Measurements from ENCODE around the gene PPP2R3B. TPM values are rescaled to one million over a fixed set of nuclear protein-coding genes. Genes with fewer than 3 reads are reported as not detected.

PPP2R3B gene
- total and polyA plus RNA-seq, 2 donors (not counting 1 experiment from before 2014, with no cell fraction given): 43.3 to 47.6 TPM

DNA sequence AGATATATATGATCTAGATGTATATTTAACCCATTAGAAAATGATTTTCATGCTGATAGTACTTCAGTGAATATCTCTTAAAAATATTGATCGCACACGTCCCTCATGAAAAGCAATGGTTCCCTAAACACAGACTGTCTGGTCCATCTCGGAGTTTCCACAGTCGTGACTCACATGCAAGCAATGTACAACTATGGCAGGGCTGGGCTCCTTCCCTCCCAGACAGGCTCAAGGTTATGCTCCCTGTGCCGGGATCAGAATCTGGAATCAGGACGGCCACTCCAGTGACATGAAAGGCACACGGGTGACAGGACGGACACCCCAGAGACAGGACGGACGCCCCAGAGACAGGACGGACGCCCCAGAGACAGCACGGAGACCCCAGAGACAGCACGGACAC lies 40.2 kb upstream of the PPP2R3B start:
- Histone ChIP-seq H3K4me2 (replicated peaks; ENCODE audit: low read depth, low read length, poor library complexity, severe bottlenecking) (no peak overlapping the region), H3K9ac (ENCODE audit: low read length) (no peak overlapping the region), H3K9me3 (ENCODE audit: control extremely low read depth in 1 of 3, control insufficient read depth in 2 of 3, insufficient read depth in 1 of 3, low read length in 2 of 3) (peaks cover 0 to 29% (median 0%) of the 10 kb centered on the region in 3 donors), H2AFZ (ENCODE audit: insufficient read depth, low read depth, low read length, poor library complexity, severe bottlenecking) (no peak overlapping the region), H3K27me3 (replicated peaks in 1 of 4; ENCODE audit: control extremely low read depth in 1 of 4, control insufficient read depth in 3 of 4, insufficient read depth in 4 of 4, low read length in 3 of 4) (peaks cover 0 to 12% (median 3%) of the 10 kb centered on the region in 4 experiments), H4K20me1 (ENCODE audit: control insufficient read depth, insufficient read depth, low read length, poor library complexity, severe bottlenecking) (no peaks in the 10 kb centered on the region), H3K27ac (ENCODE audit: low read length in 2 of 2) (no peak overlapping the region), H3K4me3 (ENCODE audit: control extremely low read depth in 1 of 5, extremely low read depth in 1 of 5, insufficient read depth in 1 of 5, low read depth in 2 of 5, low read length in 4 of 5) (no peak overlapping the region), H3K36me3 (replicated peaks in 1 of 2; ENCODE audit: control extremely low read depth in 1 of 2, control insufficient read depth in 1 of 2, extremely low read depth in 1 of 2, insufficient read depth in 2 of 2, low read length in 1 of 2) (no peaks in the 10 kb centered on the region), H3K79me2 (ENCODE audit: control insufficient read depth, insufficient read depth, low read length) (no peaks in the 10 kb centered on the region), H3K4me1 (ENCODE audit: control insufficient read depth in 2 of 2, insufficient read depth in 2 of 2, low read length in 2 of 2) (peaks cover 5 to 7% of the 10 kb centered on the region in 2 donors)
- ATAC-seq (ENCODE audit: low read depth) (no peak), DNase-seq (no peak)
- Mint-ChIP-seq H3K4me1 (peaks cover 4% of the 10 kb centered on the region), H3K27me3 (peaks cover 24% of the 10 kb centered on the region), H3K4me3 (no peak overlapping the region), H3K9me3 (ENCODE audit: insufficient read depth) (no peaks in the 10 kb centered on the region), H3K27ac (no peak overlapping the region)
- POLR2A ChIA-PET: no interaction called here
- CTCF ChIA-PET: no interaction called here
- TF ChIP-seq, protein P1, sequence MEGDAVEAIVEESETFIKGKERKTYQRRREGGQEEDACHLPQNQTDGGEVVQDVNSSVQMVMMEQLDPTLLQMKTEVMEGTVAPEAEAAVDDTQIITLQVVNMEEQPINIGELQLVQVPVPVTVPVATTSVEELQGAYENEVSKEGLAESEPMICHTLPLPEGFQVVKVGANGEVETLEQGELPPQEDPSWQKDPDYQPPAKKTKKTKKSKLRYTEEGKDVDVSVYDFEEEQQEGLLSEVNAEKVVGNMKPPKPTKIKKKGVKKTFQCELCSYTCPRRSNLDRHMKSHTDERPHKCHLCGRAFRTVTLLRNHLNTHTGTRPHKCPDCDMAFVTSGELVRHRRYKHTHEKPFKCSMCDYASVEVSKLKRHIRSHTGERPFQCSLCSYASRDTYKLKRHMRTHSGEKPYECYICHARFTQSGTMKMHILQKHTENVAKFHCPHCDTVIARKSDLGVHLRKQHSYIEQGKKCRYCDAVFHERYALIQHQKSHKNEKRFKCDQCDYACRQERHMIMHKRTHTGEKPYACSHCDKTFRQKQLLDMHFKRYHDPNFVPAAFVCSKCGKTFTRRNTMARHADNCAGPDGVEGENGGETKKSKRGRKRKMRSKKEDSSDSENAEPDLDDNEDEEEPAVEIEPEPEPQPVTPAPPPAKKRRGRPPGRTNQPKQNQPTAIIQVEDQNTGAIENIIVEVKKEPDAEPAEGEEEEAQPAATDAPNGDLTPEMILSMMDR (IDR thresholded peaks at IDR 0.05): no peak
- no peak for TF ChIP-seq EZH2 (IDR thresholded peaks at IDR 0.05; ENCODE audit: borderline replicate concordance, insufficient read depth, low read depth, low read length, poor library complexity, severe bottlenecking)
- 86% methylated on average over 11 of the region's 14 CpGs for WGBS (ENCODE audit: insufficient coverage)
- intact Hi-C loops (cut with micrococcal nuclease): no loop called here

DNA sequence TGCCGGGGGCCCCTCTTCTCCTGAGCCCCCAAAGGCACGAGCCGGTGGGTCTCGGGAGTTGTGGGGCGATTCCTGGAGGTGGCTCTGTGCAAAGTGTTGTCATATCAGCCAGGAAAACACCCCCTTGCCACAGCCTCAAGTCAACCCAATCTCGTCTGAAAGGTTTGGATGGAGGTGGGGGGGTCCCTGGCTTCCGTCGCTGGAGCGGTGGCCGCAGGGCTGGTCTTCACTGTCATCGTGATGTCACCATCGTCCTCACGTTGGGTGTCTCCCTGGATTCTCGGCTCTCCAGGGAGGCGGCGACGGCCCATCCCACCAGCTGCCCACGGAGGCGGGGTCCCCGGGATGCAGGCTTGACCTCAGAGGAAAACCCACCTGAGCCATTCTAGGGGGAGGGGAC lies 38.3 kb upstream of the PPP2R3B start:
- no peak overlapping the region for H3K4me2 ChIP-seq (replicated peaks; ENCODE audit: low read depth, low read length, poor library complexity, severe bottlenecking)
- peaks cover 4% of the 10 kb centered on the region for H3K4me1 Mint-ChIP-seq
- TF ChIP-seq, protein P1 (IDR thresholded peaks at IDR 0.05): no peak
- TF ChIP-seq EZH2 (IDR thresholded peaks at IDR 0.05; ENCODE audit: borderline replicate concordance, insufficient read depth, low read depth, low read length, poor library complexity, severe bottlenecking): no peak
- H4K20me1 ChIP-seq (ENCODE audit: control insufficient read depth, insufficient read depth, low read length, poor library complexity, severe bottlenecking): no peaks in the 10 kb centered on the region
- H3K36me3 ChIP-seq (replicated peaks in 1 of 2; ENCODE audit: control extremely low read depth in 1 of 2, control insufficient read depth in 1 of 2, extremely low read depth in 1 of 2, insufficient read depth in 2 of 2, low read length in 1 of 2): no peaks in the 10 kb centered on the region
- intact Hi-C loops (cut with micrococcal nuclease): no loop called here
- no peak overlapping the region for H3K4me3 ChIP-seq (ENCODE audit: control extremely low read depth in 1 of 5, extremely low read depth in 1 of 5, insufficient read depth in 1 of 5, low read depth in 2 of 5, low read length in 4 of 5)
- H3K79me2 ChIP-seq (ENCODE audit: control insufficient read depth, insufficient read depth, low read length): no peaks in the 10 kb centered on the region
- no peak overlapping the region for H2AFZ ChIP-seq (ENCODE audit: insufficient read depth, low read depth, low read length, poor library complexity, severe bottlenecking)
- H3K4me1 ChIP-seq (ENCODE audit: control insufficient read depth in 2 of 2, insufficient read depth in 2 of 2, low read length in 2 of 2): peaks cover 5 to 7% of the 10 kb centered on the region in 2 donors
- POLR2A ChIA-PET: no interaction called here
- H3K27me3 ChIP-seq (replicated peaks in 1 of 4; ENCODE audit: control extremely low read depth in 1 of 4, control insufficient read depth in 3 of 4, insufficient read depth in 4 of 4, low read length in 3 of 4): peaks cover 0 to 12% (median 3%) of the 10 kb centered on the region in 4 experiments
- no peak for ATAC-seq (ENCODE audit: low read depth)
- H3K27me3 Mint-ChIP-seq: peaks cover 18% of the 10 kb centered on the region
- no peaks in the 10 kb centered on the region for H3K9me3 Mint-ChIP-seq (ENCODE audit: insufficient read depth)
- peaks cover 0 to 38% (median 0%) of the 10 kb centered on the region in 3 donors for H3K9me3 ChIP-seq (ENCODE audit: control extremely low read depth in 1 of 3, control insufficient read depth in 2 of 3, insufficient read depth in 1 of 3, low read length in 2 of 3)
- 94% methylated on average over 12 of the region's 20 CpGs for WGBS (ENCODE audit: insufficient coverage)
- no peak overlapping the region for H3K27ac ChIP-seq (ENCODE audit: low read length in 2 of 2)
- H3K9ac ChIP-seq (ENCODE audit: low read length): no peak overlapping the region
- no peak for DNase-seq
- no peak overlapping the region for H3K27ac Mint-ChIP-seq
- H3K4me3 Mint-ChIP-seq: no peak overlapping the region
- CTCF ChIA-PET: no interaction called here
